Right lung (tissue), 5 donors: ENCODE data around the gene PLCD3. TPM values are rescaled to one million over a fixed set of nuclear protein-coding genes. Genes with fewer than 3 reads are reported as not detected.

Experiments
- DNase-seq, 2 donors: peaks; one replicate each; pipeline ENCODE4 v3.0.0-alpha.2; 2013
- polyA plus RNA-seq, 5 donors: library from polyadenylated mRNA; unstranded; fragments of 120-200 nt; gene quantifications; one replicate each; pipeline versions ENCODE4 v1.2.1 to v1.2.3, GENCODE V29; 2013; ENCODE audit warnings: inconsistent platforms in 1 of 5, low replicate concordance in 1 of 5; ENCODE audit not compliant: insufficient read length in 5 of 5, insufficient read depth in 1 of 5

The PLCD3 gene
- polyA plus RNA-seq, 5 donors: 12.0 to 26.9 (median 13.4) TPM

GRCh38 chr17:45073414-45074070 is 58.8 kb downstream of the PLCD3 start:
- peak; percentile 14 to 29 for DNase-seq

DNA sequence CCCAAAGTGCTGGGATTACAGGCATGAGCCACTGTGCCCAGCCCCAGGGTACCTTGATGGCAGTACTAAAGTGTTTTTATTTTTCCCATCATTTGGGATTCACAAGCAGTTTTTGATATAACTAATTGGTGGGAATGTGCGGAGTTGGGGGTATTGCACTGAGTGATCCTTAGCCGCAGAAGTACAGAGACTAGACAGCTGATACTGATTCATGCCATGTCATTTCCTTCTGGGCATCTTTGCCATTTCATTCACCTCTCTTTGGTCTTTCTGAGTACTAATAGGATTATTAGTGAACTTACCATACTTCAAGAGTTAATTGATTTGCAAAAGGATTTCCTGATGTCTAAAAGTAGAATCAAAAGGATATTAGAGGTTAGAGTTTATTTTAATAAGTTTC is 61.5 kb downstream of the PLCD3 start:
- no peak for DNase-seq

- no peak for DNase-seq
Observed at GRCh38 chr17:45070001-45070400, 62.3 kb downstream of the PLCD3 start.

DNA sequence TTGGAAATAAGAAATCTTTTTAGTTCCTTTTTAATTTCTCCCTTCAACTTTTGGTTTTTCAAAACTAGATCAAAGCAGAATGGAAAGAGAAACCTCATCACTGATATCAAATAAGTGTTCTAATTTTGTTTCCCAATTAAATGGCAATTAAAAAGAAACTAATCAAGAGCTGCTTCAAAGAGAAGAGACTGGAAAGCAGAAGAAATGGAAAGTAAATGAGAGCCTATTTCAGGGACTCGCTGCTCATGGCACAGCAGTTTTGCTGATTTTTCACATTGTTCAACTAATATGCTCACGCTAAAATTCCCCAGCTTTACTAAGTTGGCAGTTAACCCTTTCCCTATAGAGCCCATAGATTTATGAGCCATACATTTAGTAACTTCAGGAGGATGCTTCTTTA is 64.7 kb downstream of the PLCD3 start:
- no peak for DNase-seq

DNA sequence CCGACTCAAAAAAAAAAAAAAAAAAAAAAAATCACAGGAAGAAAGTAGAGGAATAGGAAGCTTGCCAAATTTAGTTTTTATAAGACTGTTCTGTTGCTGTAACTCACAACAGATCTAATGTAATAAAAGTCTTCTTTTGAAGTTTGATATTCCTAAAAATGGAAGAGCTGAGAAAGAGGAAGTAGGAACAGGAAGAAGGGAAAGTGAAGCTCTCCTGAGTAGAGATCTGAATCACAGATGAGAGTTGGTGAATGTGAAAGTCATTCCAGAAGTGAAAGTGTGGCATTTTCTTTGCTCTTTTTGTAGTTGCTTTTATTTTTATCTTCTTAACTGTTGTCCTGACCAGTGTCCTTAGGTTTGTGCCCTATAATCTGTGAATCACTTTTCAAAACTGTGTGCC is 69.1 kb downstream of the PLCD3 start:
- no peak for DNase-seq

- DNase-seq: no peak
Observed at GRCh38 chr17:45061606-45062205, 70.6 kb downstream of the PLCD3 start.

GRCh38 chr17:45060797-45061605 is 71.3 kb downstream of the PLCD3 start, which contains the start of gene NMT1:
Gene NMT1 (plus strand): TSS chr17:45061317. CDS start chr17:45061330, 13 bp downstream.
- DNase-seq: peak; percentile 99

DNA sequence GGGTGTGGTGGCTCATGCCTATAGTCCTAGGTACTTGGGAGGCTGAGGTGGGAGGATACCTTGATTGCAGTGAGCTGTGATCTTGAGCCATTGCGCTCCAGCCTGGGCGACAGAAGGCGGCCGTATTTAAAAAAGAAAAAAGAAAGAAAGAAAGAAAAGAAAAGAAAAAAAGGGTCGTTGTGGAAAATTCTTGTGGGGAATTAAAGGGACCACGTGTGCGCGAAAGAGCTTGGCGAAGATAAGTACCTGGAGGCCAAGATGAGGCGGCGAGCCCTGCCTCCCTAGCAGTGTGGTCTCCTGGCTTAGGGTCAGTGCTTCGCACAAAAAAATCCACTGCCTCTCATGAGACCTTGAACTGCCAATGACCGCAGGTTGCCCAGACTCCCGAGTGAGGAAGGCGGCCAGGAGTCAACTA is 71.9 kb downstream of the PLCD3 start:
- DNase-seq: no peak

Other genes with a start within 250 kb of the PLCD3 start
- gene EFTUD2, start 233.1 kb downstream of the PLCD3 start, polyA plus RNA-seq: 10 to 100 TPM; 77.7 to 95.7 (median 92.8) TPM
- under 1 TPM; 0.19 to 0.95 (median 0.58) TPM for gene GFAP, start 217.0 kb downstream of the PLCD3 start, polyA plus RNA-seq
- gene KIF18B, start 184.7 kb downstream of the PLCD3 start, polyA plus RNA-seq: 10 to 100 TPM; 10.8 to 22.9 (median 14.5) TPM
- 1 to 10 TPM; 1.5 to 4.7 (median 2.4) TPM for gene C1QL1, start 164.2 kb downstream of the PLCD3 start, polyA plus RNA-seq
- gene DCAKD, start 80.9 kb downstream of the PLCD3 start, polyA plus RNA-seq: 10 to 100 TPM; 37.3 to 54.2 (median 48.5) TPM
- 10 to 100 TPM; 58.8 to 74.3 (median 63.0) TPM for gene NMT1, start 71.2 kb downstream of the PLCD3 start, polyA plus RNA-seq
- gene ACBD4, start 3.2 kb upstream of the PLCD3 start, polyA plus RNA-seq: 10 to 100 TPM; 12.1 to 17.6 (median 15.5) TPM
- gene HEXIM1, start 16.0 kb upstream of the PLCD3 start, polyA plus RNA-seq: 10 to 100 TPM; 31.6 to 39.4 (median 37.0) TPM
- gene HEXIM2, start 29.4 kb upstream of the PLCD3 start, polyA plus RNA-seq: 10 to 100 TPM in 3 of 5 donors, 1 to 10 TPM in 2; 8.0 to 11.1 (median 10.7) TPM
- gene FMNL1, start 89.4 kb upstream of the PLCD3 start, polyA plus RNA-seq: 1 to 10 TPM; 5.3 to 8.2 (median 6.9) TPM
- under 1 TPM; 0.23 to 0.45 (median 0.31) TPM for gene SPATA32, start 129.6 kb upstream of the PLCD3 start, polyA plus RNA-seq
- gene MAP3K14, start 184.5 kb upstream of the PLCD3 start, polyA plus RNA-seq: 1 to 10 TPM; 5.4 to 7.8 (median 6.8) TPM